ENCODE data around the gene IGF2BP2. TPM values are rescaled to one million over a fixed set of nuclear protein-coding genes. Genes with fewer than 3 reads are reported as not detected.

IGF2BP2 gene
- total and polyA plus RNA-seq, 3 donors from 2014 or later = 18.9 to 29.1 (median 19.4) TPM

DNA sequence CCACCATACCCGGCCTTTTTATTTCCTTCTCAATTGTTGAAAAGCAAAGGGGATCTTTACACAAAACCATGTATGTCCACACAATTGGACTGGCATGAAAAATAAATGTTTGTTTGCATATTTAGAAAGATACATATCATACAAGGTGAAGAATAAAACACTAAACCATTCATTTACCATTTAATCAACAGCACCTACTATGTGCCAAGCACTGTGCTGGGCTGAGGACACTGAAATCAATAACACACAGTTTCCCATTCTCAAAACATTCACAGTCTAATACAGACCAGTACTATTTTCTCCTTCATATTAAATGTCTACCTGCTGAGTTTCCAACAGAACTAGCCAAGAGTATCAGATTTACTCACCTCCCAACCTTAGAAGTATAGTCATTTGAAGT lies 84.7 kb downstream of the IGF2BP2 start:
- WGBS, 2 donors = 88 to 91% methylated on average over 1 of the region's 1 CpG

GRCh38 chr3:185739264-185739701 lies 85.6 kb downstream of the IGF2BP2 start:
- no peak for DNase-seq
- whole genome bisulfite sequencing, 2 donors = 73 to 81% methylated on average over 5 of the region's 5 CpGs
- intact Hi-C loops (cut with DNase I; ENCODE audit: low total_unique reads) = no loop called here
- Histone ChIP-seq H3K36me3 (ENCODE audit: low read depth, missing control alignments) (no peaks in the 10 kb centered on the region), H3K27me3 (no peaks in the 10 kb centered on the region), H3K4me1 (no peaks in the 10 kb centered on the region), H3K4me3 (no peak overlapping the region), H3K27ac (no peak overlapping the region), H3K9me3 (no peaks in the 10 kb centered on the region)
- no peak for TF ChIP-seq CTCF (IDR thresholded peaks at IDR 0.05)
- TF ChIP-seq POLR2A (IDR thresholded peaks at IDR 0.05) = no peak

More for the DNA sequence above, 84.7 kb downstream of the IGF2BP2 start:
- H3K36me3 ChIP-seq (ENCODE audit: low read depth, missing control alignments) = no peaks in the 10 kb centered on the region
- no peaks in the 10 kb centered on the region for H3K9me3 ChIP-seq
- H3K27ac ChIP-seq = no peak overlapping the region
- DNase-seq = no peak
- no peaks in the 10 kb centered on the region for H3K27me3 ChIP-seq
- H3K4me1 ChIP-seq = no peaks in the 10 kb centered on the region
- intact Hi-C loops (cut with DNase I; ENCODE audit: low total_unique reads) = no loop called here
- no peak overlapping the region for H3K4me3 ChIP-seq
- TF ChIP-seq POLR2A (IDR thresholded peaks at IDR 0.05) = no peak
- no peak for TF ChIP-seq CTCF (IDR thresholded peaks at IDR 0.05)

GRCh38 chr3:185737740-185738680 lies 86.8 kb downstream of the IGF2BP2 start:
- H3K9me3 ChIP-seq = no peaks in the 10 kb centered on the region
- no peaks in the 10 kb centered on the region for H3K27me3 ChIP-seq
- TF ChIP-seq CTCF (IDR thresholded peaks at IDR 0.05) = no peak
- no peak for TF ChIP-seq POLR2A (IDR thresholded peaks at IDR 0.05)
- no peaks in the 10 kb centered on the region for H3K4me1 ChIP-seq
- DNase-seq = no peak
- 81 to 85% methylated on average over 5 of the region's 5 CpGs for WGBS, 2 donors
- no peak overlapping the region for H3K27ac ChIP-seq
- H3K4me3 ChIP-seq = no peak overlapping the region
- intact Hi-C loops (cut with DNase I; ENCODE audit: low total_unique reads) = no loop called here
- H3K36me3 ChIP-seq (ENCODE audit: low read depth, missing control alignments) = no peaks in the 10 kb centered on the region

- no peaks in the 10 kb centered on the region for H3K9me3 ChIP-seq
- H3K4me1 ChIP-seq = no peaks in the 10 kb centered on the region
- H3K27ac ChIP-seq = no peak overlapping the region
- H3K36me3 ChIP-seq (ENCODE audit: low read depth, missing control alignments) = no peaks in the 10 kb centered on the region
- intact Hi-C loops (cut with DNase I; ENCODE audit: low total_unique reads) = no loop called here
- no peaks in the 10 kb centered on the region for H3K27me3 ChIP-seq
- TF ChIP-seq POLR2A (IDR thresholded peaks at IDR 0.05) (no peak), CTCF (IDR thresholded peaks at IDR 0.05) (no peak)
- no peak overlapping the region for H3K4me3 ChIP-seq
- no peak for DNase-seq
- WGBS, 2 donors = 66 to 68% methylated on average over 3 of the region's 3 CpGs
Measured at GRCh38 chr3:185737020-185737419, 87.8 kb downstream of the IGF2BP2 start.

Data from testis (tissue), 3 donors.